H1 (cell line): ENCODE measurements around the gene LCOR. TPM values are rescaled to one million over a fixed set of nuclear protein-coding genes. Genes with fewer than 3 reads are reported as not detected.

Experiments used
- CTCF ChIA-PET: fragments of 300-600 bp; sonication (Branson Sonifier 250); formaldehyde crosslinking; loops from one replicate; lab custom pipeline; 2021; ENCODE audit not compliant: partially characterized antibody; lab: Charles Lee
- POLR2A ChIA-PET: fragments of 300-600 bp; sonication (Branson Sonifier 250); formaldehyde crosslinking; loops from one replicate; lab custom pipeline; 2021; ENCODE audit warnings: inconsistent platforms; ENCODE audit not compliant: partially characterized antibody; lab: Charles Lee
- DNase-seq, 2 experiments: peaks; one replicate each; pipeline versions ENCODE4 v3.0.0 to v3.0.0-alpha.2; 2010 to 2022; ENCODE audit warnings: low spot score in 2 of 2, low read depth in 1 of 2, mixed read lengths in 1 of 2
- FAIRE-seq: peaks from 2 replicates; lab custom pipeline; 2011; peaks lifted over from hg19 to GRCh38; lab: Jason Lieb, UNC
- H2AFZ ChIP-seq: 2 replicates; pipeline ENCODE4 v1.8.1; 2012; ENCODE audit warnings: low read length, inconsistent platforms
- H2AK5ac ChIP-seq: 2 replicates; pipeline ENCODE4 v1.6.1; 2013; ENCODE audit warnings: low read depth, low read length
- H2BK120ac ChIP-seq: replicated peaks from 2 replicates; pipeline ENCODE3; 2013; ENCODE audit warnings: low read depth, low read length, inconsistent platforms
- H2BK12ac ChIP-seq: 2 replicates; pipeline ENCODE4 v1.6.1; 2013; ENCODE audit warnings: low read depth, low read length
- H2BK15ac ChIP-seq: 2 replicates; pipeline ENCODE4 v1.6.1; 2013; ENCODE audit warnings: low read length
- H2BK20ac ChIP-seq: 2 replicates; pipeline ENCODE4 v1.6.1; 2013; ENCODE audit warnings: low read length
- H2BK5ac ChIP-seq: 2 replicates; pipeline ENCODE4 v1.6.1; 2013; ENCODE audit warnings: low read depth, low read length
- H3K14ac ChIP-seq: 2 replicates; pipeline ENCODE4 v1.6.1; 2013; ENCODE audit warnings: inconsistent platforms; ENCODE audit not compliant: insufficient read length
- H3K18ac ChIP-seq: 2 replicates; pipeline ENCODE4 v1.6.1; 2013; ENCODE audit warnings: low read length; ENCODE audit errors: extremely low read depth
- H3K23ac ChIP-seq: 2 replicates; pipeline ENCODE4 v1.6.1; 2013; ENCODE audit warnings: inconsistent platforms; ENCODE audit not compliant: insufficient read length
- H3K23me2 ChIP-seq: 2 replicates; pipeline ENCODE4 v1.6.1; 2013; ENCODE audit warnings: low read depth, low read length
- H3K27ac ChIP-seq: 2 replicates; pipeline ENCODE4 v1.6.1; 2011; ENCODE audit warnings: low read depth, low read length, inconsistent platforms
- H3K27me3 ChIP-seq, 4 experiments: replicated peaks in 1 of 4; 1 replicate in 1 of 4; 2 replicates in 3 of 4; pipeline versions ENCODE4 v1.6.1 to v1.8.1; 2011 to 2013; ENCODE audit warnings: low read length in 3 of 4, mild to moderate bottlenecking in 3 of 4, inconsistent platforms in 2 of 4, mixed read lengths in 2 of 4, moderate library complexity in 1 of 4; ENCODE audit not compliant: control insufficient read depth in 3 of 4, insufficient read depth in 3 of 4; ENCODE audit errors: extremely low read depth in 1 of 4
- H3K36me3 ChIP-seq, 4 experiments: 2 replicates each; pipeline versions ENCODE4 v1.6.1 to v1.8.1; 2011 to 2013; ENCODE audit warnings: mild to moderate bottlenecking in 4 of 4, low read length in 3 of 4, moderate library complexity in 2 of 4, control low read depth in 1 of 4, inconsistent platforms in 1 of 4; ENCODE audit not compliant: insufficient read depth in 4 of 4, control insufficient read depth in 2 of 4
- H3K4ac ChIP-seq: replicated peaks from 2 replicates; pipeline ENCODE3; 2013; ENCODE audit warnings: low read length, low read depth, mixed read lengths, inconsistent platforms; ENCODE audit not compliant: insufficient read length
- H3K4me1 ChIP-seq, 4 experiments: replicated peaks in 1 of 4; 1 replicate in 1 of 4; 2 replicates in 3 of 4; pipeline versions ENCODE4 v1.6.1 to v1.8.1; 2011 to 2013; ENCODE audit warnings: low read length in 3 of 4, inconsistent platforms in 2 of 4, mixed read lengths in 1 of 4; ENCODE audit not compliant: insufficient read depth in 4 of 4, control insufficient read depth in 3 of 4
- H3K4me2 ChIP-seq, 2 experiments: 2 replicates each; pipeline versions ENCODE4 v1.6.1 to v1.8.1; 2011 to 2013; ENCODE audit warnings: low read depth in 2 of 2, low read length in 2 of 2, control low read depth in 1 of 2, inconsistent platforms in 1 of 2, mild to moderate bottlenecking in 1 of 2; ENCODE audit not compliant: insufficient read depth in 1 of 2
- H3K4me3 ChIP-seq, 4 experiments: fragments of 200-600, 300-600 bp in 1 of 4; sonication (generic), shearing (Covaris generic), sonication (Bioruptor Twin) in 1 of 4; 2 replicates each; pipeline versions ENCODE4 v1.5.1 to v1.8.1; 2011 to 2016; ENCODE audit warnings: low read length in 4 of 4, low read depth in 3 of 4, control low read depth in 2 of 4, inconsistent platforms in 2 of 4, mild to moderate bottlenecking in 2 of 4, mixed read lengths in 1 of 4, moderate library complexity in 1 of 4; ENCODE audit not compliant: insufficient read depth in 2 of 4; ENCODE audit errors: extremely low read depth in 1 of 4
- H3K56ac ChIP-seq: replicated peaks from 2 replicates; pipeline ENCODE3; 2013; ENCODE audit warnings: low read depth, mild to moderate bottlenecking, mixed read lengths, low read length, inconsistent platforms; ENCODE audit not compliant: insufficient read length
- H3K79me1 ChIP-seq: 2 replicates; pipeline ENCODE4 v1.6.1; 2013; ENCODE audit warnings: low read depth, low read length, control low read depth
- H3K79me2 ChIP-seq, 2 experiments: 2 replicates each; pipeline versions ENCODE4 v1.6.1 to v1.8.1; 2012 to 2013; ENCODE audit warnings: low read length in 2 of 2, mild to moderate bottlenecking in 2 of 2, inconsistent platforms in 1 of 2; ENCODE audit not compliant: insufficient read depth in 2 of 2, control insufficient read depth in 1 of 2
- H3K9ac ChIP-seq, 4 experiments: replicated peaks in 1 of 4; 1 replicate in 1 of 4; 2 replicates in 3 of 4; pipeline versions ENCODE4 v1.6.1 to v1.8.1; 2011 to 2013; ENCODE audit warnings: low read depth in 3 of 4, low read length in 3 of 4, control low read depth in 2 of 4, mild to moderate bottlenecking in 2 of 4, moderate library complexity in 2 of 4, inconsistent platforms in 1 of 4; ENCODE audit errors: extremely low read depth in 1 of 4
- H3K9me3 ChIP-seq, 2 experiments: 2 replicates each; pipeline versions ENCODE4 v1.6.1 to v1.8.1; 2012 to 2013; ENCODE audit warnings: mild to moderate bottlenecking in 2 of 2, moderate library complexity in 2 of 2, control low read depth in 1 of 2, inconsistent platforms in 1 of 2, low read depth in 1 of 2, low read length in 1 of 2, mixed read lengths in 1 of 2; ENCODE audit not compliant: insufficient read depth in 2 of 2
- H4K20me1 ChIP-seq, 2 experiments: replicated peaks in 1 of 2; 2 replicates each; pipeline versions ENCODE3 to v1.8.1; 2011 to 2013; ENCODE audit warnings: inconsistent platforms in 2 of 2, low read length in 2 of 2, mild to moderate bottlenecking in 1 of 2; ENCODE audit not compliant: insufficient read depth in 2 of 2, control insufficient read depth in 1 of 2
- H4K5ac ChIP-seq: 2 replicates; pipeline ENCODE4 v1.6.1; 2013; ENCODE audit warnings: low read length, low read depth, mixed read lengths, inconsistent platforms; ENCODE audit not compliant: insufficient read length
- H4K8ac ChIP-seq: 2 replicates; pipeline ENCODE4 v1.8.0; 2013; ENCODE audit warnings: mild to moderate bottlenecking, moderate library complexity, low read length, inconsistent platforms; ENCODE audit not compliant: insufficient read depth; ENCODE audit errors: extremely low read depth
- H4K91ac ChIP-seq: replicated peaks from 2 replicates; pipeline ENCODE3; 2013; ENCODE audit warnings: low read length, mixed read lengths, inconsistent platforms; ENCODE audit not compliant: insufficient read length
- TAF7 ChIP-seq: optimal IDR thresholded peaks from 2 replicates; pipeline ENCODE3; 2011; ENCODE audit warnings: low read depth, mild to moderate bottlenecking, inconsistent platforms, low read length, moderate library complexity, borderline replicate concordance
- WGBS, 2 experiments: shearing (Covaris generic) in 1 of 2; methylation state at CpG; one replicate each; pipeline versions ENCODE4 v1.1.6 to v1.1.7; 2013 to 2015; ENCODE audit warnings: low lambda C conversion rate in 2 of 2, mixed read lengths in 2 of 2, inconsistent platforms in 1 of 2, low coverage in 1 of 2, missing lambda C conversion rate in 1 of 2; ENCODE audit not compliant: insufficient replicate concordance in 2 of 2, insufficient coverage in 1 of 2, insufficient read length in 1 of 2; ENCODE audit errors: extremely low coverage in 1 of 2, missing lambda C conversion rate in 1 of 2; 5-methylcytosine and 5-hydroxymethylcytosine counted together
- polyA plus RNA-seq, 7 experiments: library from polyadenylated mRNA; depleted of rRNA in 3 of 7; stranded (reverse) in 5 of 7; unstranded in 2 of 7; fragments of >200 nt in 5 of 7; fragments of 200-250 nt in 2 of 7; gene quantifications; 1 replicate in 5 of 7; 2 replicates in 1 of 7; 4 replicates in 1 of 7; pipeline versions ENCODE4 v1.2.1 to v1.2.3, GENCODE V29; 2011 to 2013; ENCODE audit warnings: missing spikeins in 2 of 7, mixed read lengths in 2 of 7
- total RNA-seq: library from RNA; stranded (reverse); fragmentation: NEBNext Ultra II Directional; extraction: Animal tissue kit (Norgen Biotek cat#: 25700); gene quantifications from 2 replicates; pipeline ENCODE4 v1.2.1, GENCODE V29; 2021

Gene LCOR
- total and polyA plus RNA-seq, 2 of the 8 experiments (the other 6 are each of a cell fraction or from before 2014, with no cell fraction given) = 4.7 to 25.5 TPM

- POLR2A ChIA-PET = no interaction called here
- no peak for FAIRE-seq
- no peaks in the 10 kb centered on the region for H3K79me1 ChIP-seq
Measured at GRCh38 chr10:96958071-96958470, 126.0 kb downstream of the LCOR start.

More at GRCh38 chr10:96958071-96958470, 126.0 kb downstream of the LCOR start:
- Histone ChIP-seq H2BK5ac (no peak overlapping the region), H3K56ac (no peak overlapping the region), H2AFZ (no peak overlapping the region), H3K79me2 (no peaks in the 10 kb centered on the region), H3K18ac (no peak overlapping the region), H3K4ac (no peak overlapping the region), H3K4me3 (no peak overlapping the region), H2BK120ac (no peak overlapping the region), H4K8ac (no peak overlapping the region), H3K23ac (no peak overlapping the region), H3K27ac (no peak overlapping the region), H3K14ac (no peak overlapping the region), H2BK20ac (no peak overlapping the region), H4K91ac (no peak overlapping the region), H4K5ac (no peak overlapping the region), H4K20me1 (peaks cover 0 to 2% of the 10 kb centered on the region in 2 experiments), H2BK12ac (no peak overlapping the region), H3K9ac (no peak overlapping the region), H2AK5ac (no peak overlapping the region), H3K4me2 (no peak overlapping the region), H3K4me1 (no peaks in the 10 kb centered on the region), H3K36me3 (peaks cover 2 to 22% (median 13%) of the 10 kb centered on the region in 4 experiments; a peak in 7 of 8 replicates), H3K23me2 (no peaks in the 10 kb centered on the region), H3K27me3 (no peaks in the 10 kb centered on the region), H2BK15ac (no peak overlapping the region), H3K9me3 (no peaks in the 10 kb centered on the region)
- no peak for DNase-seq
- 88% methylated on average over 2 of the region's 2 CpGs; no CpG with 5 or more reads in 1 of the 2 experiments for WGBS, 2 experiments
- CTCF ChIA-PET = interaction anchor here (0.9 kb wide), 1 partner anchor 68 kb away, joined by 3 read pairs; no protein-coding TSS in a partner anchor
- TF ChIP-seq TAF7 = no peak
